Measurements from ENCODE around the gene FNDC3B. TPM values are rescaled to one million over a fixed set of nuclear protein-coding genes. Genes with fewer than 3 reads are reported as not detected.

Gene FNDC3B
- total and polyA plus RNA-seq, 9 of the 15 experiments (the other 6 are each of a cell fraction or from before 2014, with no cell fraction given), result 7.0 to 35.8 (median 16.2) TPM

GRCh38 chr3:172330413-172330812 lies 291.0 kb downstream of the FNDC3B start:
- POLR2A ChIA-PET, result no interaction called here
- WGBS (ENCODE audit: insufficient coverage, low coverage, missing lambda C conversion rate), result 88% methylated on average over 4 of the region's 4 CpGs
- no peak for ATAC-seq
- Histone ChIP-seq H3K27me3 (ENCODE audit: control insufficient read depth in 2 of 2, insufficient read depth in 2 of 2, low read length in 2 of 2) (no peaks in the 10 kb centered on the region), H3K4me1 (replicated peaks in 1 of 2; ENCODE audit: control insufficient read depth in 2 of 2, insufficient read depth in 2 of 2, low read length in 2 of 2) (no peaks in the 10 kb centered on the region), H3K4me2 (ENCODE audit: insufficient read depth, low read length) (no peak overlapping the region), H3K27ac (ENCODE audit: extremely low read depth, low read depth, low read length) (no peak overlapping the region), H4K20me1 (replicated peaks; ENCODE audit: control insufficient read depth, insufficient read depth, low read length) (no peaks in the 10 kb centered on the region), H2AFZ (ENCODE audit: low read depth, low read length) (no peak overlapping the region), H3K79me2 (ENCODE audit: control insufficient read depth, insufficient read depth, low read length) (no peaks in the 10 kb centered on the region), H3K9ac (ENCODE audit: insufficient read depth in 1 of 2, low read depth in 2 of 2, low read length in 2 of 2) (no peak overlapping the region), H3K9me1 (ENCODE audit: control insufficient read depth, insufficient read depth, low read length) (no peaks in the 10 kb centered on the region), H3K9me3 (replicated peaks; ENCODE audit: control insufficient read depth, insufficient read depth, low read depth, low read length) (no peaks in the 10 kb centered on the region), H3K36me3 (ENCODE audit: control insufficient read depth, insufficient read depth, low read length) (peaks cover 68% of the 10 kb centered on the region), H3K4me3 (no peak overlapping the region)
- no peak for FAIRE-seq
- intact Hi-C loops (cut with micrococcal nuclease) (no loop called here), in situ Hi-C loops (cut with MboI) (no loop called here)
- TF ChIP-seq RBM22 (IDR thresholded peaks at IDR 0.05; ENCODE audit: low read depth, low read length, poor library complexity, severe bottlenecking) (peak; percentile 33), E2F8 (IDR thresholded peaks at IDR 0.05; ENCODE audit: low read depth, partially characterized antibody) (no peak)
- DNase-seq (ENCODE audit: extremely low read depth in 1 of 4, low spot score in 3 of 4), result no peak
- CTCF ChIA-PET (ENCODE audit: low intra/inter-chr PET ratio), result no interaction called here
- BruUV-seq (replicated peaks), result no TSS peak
